HG02970 (cell line): ENCODE results near the gene TM9SF1.
A peak's percentile ranks its signal among the peaks of the same experiment; 100 is the strongest.

Experiments
- ATAC-seq: cut with Tn5 transposase; IDR thresholded peaks from one replicate; pipeline ENCODE4 v1.9.1; 2021; ENCODE audit warnings: mild to moderate bottlenecking, moderate library complexity, moderate number of reproducible peaks; ENCODE audit not compliant: unreplicated experiment, low FRiP score

The TM9SF1 gene

DNA sequence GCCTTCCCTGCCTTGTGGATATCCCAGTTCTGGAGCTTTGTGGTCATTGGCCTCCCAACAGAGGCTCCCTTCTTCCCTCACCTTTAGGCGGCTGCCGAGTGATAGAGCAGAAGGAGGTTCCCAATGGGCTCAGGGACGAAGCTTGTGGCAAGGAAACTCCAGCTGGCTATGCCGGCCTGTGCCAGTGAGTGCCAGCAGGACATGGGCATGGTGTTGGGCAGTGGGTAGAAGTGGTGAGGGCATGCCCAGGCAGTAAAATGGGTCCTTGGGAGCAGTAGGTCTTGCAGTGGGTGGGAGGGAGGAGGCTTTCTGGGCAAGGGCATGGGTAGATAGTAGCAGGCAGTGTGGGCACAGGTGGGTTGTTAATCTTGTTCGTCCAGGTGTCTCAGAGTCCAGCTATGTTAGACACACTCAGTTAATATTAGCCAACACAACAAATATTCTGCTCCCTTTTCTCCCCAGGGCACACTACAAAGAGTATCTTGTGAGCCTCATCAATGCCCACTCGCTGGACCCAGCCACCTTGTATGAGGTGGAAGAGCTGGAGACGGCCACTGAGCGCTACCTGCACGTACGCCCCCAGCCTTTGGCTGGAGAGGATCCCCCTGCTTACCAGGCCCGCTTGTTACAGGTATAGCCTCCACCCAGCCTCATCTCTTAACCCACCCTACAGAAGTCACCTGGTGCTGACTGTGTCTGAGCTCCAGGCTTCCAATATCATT, 35.3 kb downstream of the TM9SF1 start:
- ATAC-seq = no peak

GRCh38 chr14:24157331-24157730, 37.9 kb downstream of the TM9SF1 start:
- ATAC-seq = no peak

- no peak for ATAC-seq
Measured at GRCh38 chr14:24156840-24157239, 38.4 kb downstream of the TM9SF1 start.

GRCh38 chr14:24155100-24155499, 40.1 kb downstream of the TM9SF1 start:
- no peak for ATAC-seq

DNA sequence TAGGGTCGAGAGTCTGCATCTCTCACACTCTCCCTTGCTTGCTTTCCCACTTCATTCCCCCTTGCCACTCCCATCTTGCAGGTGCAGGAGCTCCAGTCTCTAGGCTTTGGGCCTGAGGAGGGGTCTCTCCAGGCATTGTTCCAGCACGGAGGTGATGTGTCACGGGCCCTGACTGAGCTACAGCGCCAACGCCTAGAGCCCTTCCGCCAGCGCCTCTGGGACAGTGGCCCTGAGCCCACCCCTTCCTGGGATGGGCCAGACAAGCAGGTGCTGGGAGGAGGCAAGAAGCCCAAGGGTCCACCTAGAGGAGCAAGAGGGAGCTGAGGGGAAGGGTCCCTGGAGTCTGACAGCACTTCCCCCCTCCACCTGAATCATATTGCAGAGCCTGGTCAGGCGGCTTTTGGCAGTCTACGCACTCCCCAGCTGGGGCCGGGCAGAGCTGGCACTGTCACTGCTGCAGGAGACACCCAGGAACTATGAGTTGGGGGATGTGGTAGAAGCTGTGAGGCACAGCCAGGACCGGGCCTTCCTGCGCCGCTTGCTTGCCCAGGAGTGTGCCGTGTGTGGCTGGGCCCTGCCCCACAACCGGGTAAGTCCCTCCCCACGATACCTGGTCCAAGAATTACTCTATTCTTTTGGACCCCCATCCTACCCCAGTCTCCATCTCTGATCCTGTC, 43.7 kb downstream of the TM9SF1 start:
- ATAC-seq = no peak

DNA sequence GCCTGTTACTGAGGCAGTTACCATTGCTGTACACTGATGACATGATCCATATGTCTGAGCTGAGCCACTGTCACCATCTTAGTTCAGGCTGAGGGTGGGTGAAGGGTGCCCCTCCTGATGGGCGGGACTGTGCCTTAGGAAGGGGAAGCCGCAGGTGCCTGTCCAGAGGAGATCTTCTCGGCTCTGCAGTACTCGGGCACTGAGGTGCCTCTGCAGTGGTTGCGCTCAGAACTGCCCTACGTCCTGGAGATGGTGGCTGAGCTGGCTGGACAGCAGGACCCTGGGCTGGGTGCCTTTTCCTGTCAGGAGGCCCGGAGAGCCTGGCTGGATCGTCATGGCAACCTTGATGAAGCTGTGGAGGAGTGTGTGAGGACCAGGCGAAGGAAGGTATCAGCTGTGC, 44.2 kb downstream of the TM9SF1 start:
- ATAC-seq = no peak

- ATAC-seq = no peak
Measured at GRCh38 chr14:24150567-24150966, 44.7 kb downstream of the TM9SF1 start.

- no peak for ATAC-seq
Measured at GRCh38 chr14:24150061-24150460, 45.2 kb downstream of the TM9SF1 start.

GRCh38 chr14:24149302-24149969, 45.8 kb downstream of the TM9SF1 start:
- no peak for ATAC-seq

DNA sequence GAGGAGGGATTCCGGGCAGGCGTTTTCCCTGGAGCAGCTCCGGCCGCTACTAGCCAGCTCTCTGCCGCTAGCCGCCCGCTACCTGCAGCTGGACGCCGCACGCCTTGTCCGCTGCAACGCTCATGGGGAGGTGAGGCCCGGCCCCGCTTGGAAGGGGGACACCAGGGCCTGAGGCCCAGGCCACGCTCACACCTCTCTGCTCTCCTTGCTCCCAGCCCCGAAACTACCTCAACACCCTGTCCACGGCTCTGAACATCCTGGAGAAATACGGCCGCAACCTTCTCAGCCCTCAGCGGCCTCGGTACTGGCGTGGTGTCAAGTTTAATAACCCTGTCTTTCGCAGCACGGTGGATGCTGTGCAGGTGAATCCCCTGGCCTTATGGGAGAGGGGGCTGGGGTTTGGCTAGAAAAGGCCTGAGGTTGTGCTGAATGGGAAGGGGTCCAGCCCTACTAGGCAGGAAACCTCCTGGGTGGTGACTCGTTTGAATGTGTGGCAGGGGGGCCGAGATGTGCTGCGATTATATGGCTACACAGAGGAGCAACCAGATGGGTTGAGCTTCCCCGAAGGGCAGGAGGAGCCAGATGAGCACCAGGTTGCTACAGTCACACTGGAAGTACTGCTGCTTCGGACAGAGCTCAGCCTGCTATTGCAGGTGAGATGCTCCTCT, 47.3 kb downstream of the TM9SF1 start:
- peak; percentile 1 for ATAC-seq

GRCh38 chr14:24146978-24147760, 48.1 kb downstream of the TM9SF1 start, which contains the start of gene RNF31:
Gene RNF31, plus strand, starts transcription at chr14:24147498. Its CDS starts 201 bp downstream, at chr14:24147699.
- ATAC-seq = peak; percentile 78

DNA sequence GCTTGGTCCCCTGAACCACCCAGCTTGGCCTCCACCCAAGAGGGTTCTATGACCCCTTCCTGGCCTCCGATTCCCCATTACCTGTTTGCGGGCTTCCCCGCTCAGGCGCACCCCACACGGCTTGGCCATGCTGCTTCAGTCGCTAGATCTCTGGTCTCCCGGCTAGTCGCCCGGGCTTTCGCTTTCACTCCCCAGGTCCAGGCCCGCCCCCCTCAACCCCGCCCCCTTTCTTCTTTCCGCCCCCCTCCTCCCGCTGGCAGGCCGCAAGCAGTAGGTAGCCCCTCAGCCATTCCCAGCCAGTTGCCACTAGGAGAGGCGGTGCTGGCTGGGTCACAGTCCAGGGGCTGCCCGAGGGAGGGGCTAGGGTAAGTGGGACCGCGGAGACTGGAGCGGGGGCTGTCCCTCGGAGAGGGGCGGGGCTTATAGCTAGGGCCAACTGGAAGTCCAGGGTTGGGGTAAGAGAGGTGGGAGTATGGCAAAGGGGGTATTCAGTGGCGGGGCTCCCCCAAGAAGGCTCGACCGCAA, 48.7 kb downstream of the TM9SF1 start, which contains the start of gene PSME2:
Gene PSME2, minus strand, starts transcription at position 158 of the 525 bp plus-strand sequence. Its CDS starts 29 bp downstream, at position 129.
- peak; percentile 53 for ATAC-seq

- ATAC-seq = no peak
Measured at GRCh38 chr14:24145690-24146452, 49.4 kb downstream of the TM9SF1 start.

DNA sequence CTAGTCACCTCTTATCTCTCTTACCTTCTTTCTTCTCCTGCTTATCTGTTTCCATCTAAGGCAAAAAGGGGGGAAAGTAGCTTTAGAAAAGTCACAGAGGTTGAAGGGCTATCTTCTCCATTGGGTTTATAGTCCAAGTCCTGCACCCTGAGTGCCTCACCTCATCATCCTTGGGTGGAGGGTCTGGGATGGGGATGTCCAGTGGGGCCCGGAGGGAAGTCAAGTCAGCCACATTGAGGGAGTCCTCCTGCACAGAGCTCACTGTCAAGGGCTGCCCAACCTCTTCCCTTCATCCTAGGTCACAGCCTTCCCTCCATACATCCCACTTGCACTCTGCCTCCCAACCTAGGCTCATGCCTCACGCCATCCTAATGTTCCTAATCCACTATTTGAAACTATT, 50.0 kb downstream of the TM9SF1 start:
- no peak for ATAC-seq

DNA sequence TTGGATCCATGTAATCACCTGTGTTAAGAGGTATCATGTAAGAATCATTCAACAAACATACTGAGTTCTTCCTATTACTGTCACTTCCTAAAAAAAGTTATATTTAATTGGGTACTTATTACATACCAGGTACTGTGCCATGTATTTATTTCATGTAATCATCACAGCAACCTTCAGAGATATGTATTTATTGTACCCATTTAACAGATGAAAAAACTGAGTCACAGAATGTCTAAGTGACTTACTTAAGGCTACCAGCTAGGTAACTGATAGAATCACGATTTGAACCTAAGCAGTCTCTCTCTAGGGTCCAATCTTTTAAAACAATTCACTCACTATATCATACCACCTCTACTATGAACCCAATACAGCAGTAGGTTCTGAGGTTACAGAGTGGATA, 50.8 kb downstream of the TM9SF1 start:
- ATAC-seq = no peak

GRCh38 chr14:24143511-24143910, 51.7 kb downstream of the TM9SF1 start:
- ATAC-seq = no peak

DNA sequence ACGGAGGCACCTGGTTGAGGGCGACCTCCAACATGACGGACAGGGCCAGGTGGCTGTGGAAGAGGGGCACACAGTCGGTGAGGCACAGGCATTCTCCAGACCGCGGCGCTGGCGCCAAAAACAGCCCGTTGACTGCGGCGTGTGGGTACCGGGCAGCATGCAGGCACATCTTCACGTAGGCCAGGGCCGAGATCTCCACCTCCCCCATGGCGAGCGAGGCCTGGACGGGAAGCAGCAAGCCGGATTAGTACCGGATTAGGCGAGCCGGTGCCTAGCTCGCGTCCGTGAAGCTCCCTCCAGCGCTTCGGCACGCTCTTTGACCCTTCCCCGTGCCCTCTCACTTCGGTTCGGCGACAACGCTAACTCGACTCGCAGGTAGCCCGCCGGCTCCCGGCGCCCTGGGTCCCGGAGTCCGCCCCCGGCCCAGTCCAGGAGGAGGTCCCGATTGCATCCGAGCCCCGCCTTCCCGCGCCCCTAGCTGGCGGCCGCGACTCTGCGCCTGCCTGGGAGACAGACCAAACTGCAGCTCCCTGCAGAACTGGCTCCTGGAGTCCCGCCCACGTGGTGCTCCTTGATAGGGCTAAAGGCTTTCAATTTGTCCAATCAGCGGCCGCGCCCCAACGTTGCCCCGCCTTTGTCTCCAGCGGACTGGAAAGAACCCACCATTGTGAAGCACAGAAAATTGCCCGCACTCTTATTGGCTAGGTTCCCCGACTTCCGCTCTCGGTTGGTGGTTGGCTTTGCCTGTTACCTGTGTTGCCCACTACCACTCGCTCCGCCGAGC, 54.0 kb downstream of the TM9SF1 start, which contains the start of gene EMC9:
Gene EMC9, minus strand, starts transcription at position 495 of the 784 bp plus-strand sequence. Its CDS starts 287 bp downstream, at position 208.
- ATAC-seq = peak; percentile 84

- ATAC-seq = no peak
Measured at GRCh38 chr14:24139272-24139934, 55.8 kb downstream of the TM9SF1 start.
